ENCODE measurements around the gene CRACDL.

GRCh38 chr2:98803405-98804264 is 132.4 kb downstream of the CRACDL start:
- TF ChIP-seq CTCF (IDR thresholded peaks at IDR 0.05) (no peak), POLR2A (IDR thresholded peaks at IDR 0.05) (no peak)
